GM10266 (cell line): ENCODE results near the gene ZNF670.
"Not testable (repeated sequence)": the region's sequence is repeated elsewhere in the genome, so short reads cannot be mapped to it uniquely, and the experiment has no call there.

Experiments
- DNase-seq: peaks from one replicate; pipeline ENCODE4 v3.0.0; 2012; ENCODE audit errors: extremely low spot score
- TF ChIP-seq, protein P1 (sequence below): IDR thresholded peaks from 2 replicates; pipeline ENCODE4 v1.5.1; 2012; ENCODE audit warnings: mild to moderate bottlenecking, low read depth; ENCODE audit not compliant: control insufficient read depth, insufficient read depth; ENCODE audit errors: missing control alignments

The ZNF670 gene

GRCh38 chr1:247060771-247061170, 17.8 kb downstream of the ZNF670 start:
- DNase-seq: no peak
- TF ChIP-seq, protein P1, sequence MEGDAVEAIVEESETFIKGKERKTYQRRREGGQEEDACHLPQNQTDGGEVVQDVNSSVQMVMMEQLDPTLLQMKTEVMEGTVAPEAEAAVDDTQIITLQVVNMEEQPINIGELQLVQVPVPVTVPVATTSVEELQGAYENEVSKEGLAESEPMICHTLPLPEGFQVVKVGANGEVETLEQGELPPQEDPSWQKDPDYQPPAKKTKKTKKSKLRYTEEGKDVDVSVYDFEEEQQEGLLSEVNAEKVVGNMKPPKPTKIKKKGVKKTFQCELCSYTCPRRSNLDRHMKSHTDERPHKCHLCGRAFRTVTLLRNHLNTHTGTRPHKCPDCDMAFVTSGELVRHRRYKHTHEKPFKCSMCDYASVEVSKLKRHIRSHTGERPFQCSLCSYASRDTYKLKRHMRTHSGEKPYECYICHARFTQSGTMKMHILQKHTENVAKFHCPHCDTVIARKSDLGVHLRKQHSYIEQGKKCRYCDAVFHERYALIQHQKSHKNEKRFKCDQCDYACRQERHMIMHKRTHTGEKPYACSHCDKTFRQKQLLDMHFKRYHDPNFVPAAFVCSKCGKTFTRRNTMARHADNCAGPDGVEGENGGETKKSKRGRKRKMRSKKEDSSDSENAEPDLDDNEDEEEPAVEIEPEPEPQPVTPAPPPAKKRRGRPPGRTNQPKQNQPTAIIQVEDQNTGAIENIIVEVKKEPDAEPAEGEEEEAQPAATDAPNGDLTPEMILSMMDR: no peak

DNA sequence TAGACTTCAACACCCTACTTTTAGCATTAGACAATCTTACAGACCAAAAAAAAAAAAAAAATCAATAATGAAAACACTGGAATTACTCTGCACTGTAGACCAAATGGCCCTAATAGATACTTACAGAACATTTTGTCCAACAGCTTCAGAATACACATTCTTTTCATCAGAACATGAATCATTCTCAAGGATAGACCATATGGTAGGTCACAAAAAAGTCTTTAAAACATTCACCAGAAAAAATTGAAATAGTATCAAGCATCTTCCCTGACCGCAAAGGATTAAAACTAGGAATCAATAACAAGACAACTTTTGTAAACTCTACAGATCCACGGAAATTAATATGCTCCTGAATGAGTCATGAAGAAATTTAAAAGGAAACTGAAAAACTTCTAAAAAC, 22.5 kb downstream of the ZNF670 start:
- DNase-seq: no peak
- TF ChIP-seq, protein P1: no peak

GRCh38 chr1:247054992-247055415, 23.6 kb downstream of the ZNF670 start:
- DNase-seq: no peak
- TF ChIP-seq, protein P1: no peak

- DNase-seq: no peak
- TF ChIP-seq, protein P1: no peak
Observed at GRCh38 chr1:247047702-247048101, 30.9 kb downstream of the ZNF670 start.

DNA sequence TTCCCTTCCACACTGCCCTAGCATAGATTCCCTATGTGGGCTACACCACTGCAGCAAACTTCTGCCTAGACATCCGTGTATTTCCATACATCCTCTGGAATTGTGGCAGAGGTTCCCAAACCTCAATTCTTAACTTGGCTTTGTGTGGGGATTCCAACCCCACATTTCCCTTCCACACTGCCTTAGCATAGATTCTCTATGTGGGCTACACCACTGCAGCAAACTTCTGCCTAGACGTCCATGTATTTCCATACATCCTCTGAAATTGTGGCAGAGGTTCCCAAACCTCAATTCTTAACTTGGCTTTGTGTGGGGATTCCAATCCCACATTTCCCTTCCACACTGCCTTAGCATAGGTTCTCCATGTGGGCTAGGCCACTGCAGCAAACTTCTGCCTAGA, 31.4 kb downstream of the ZNF670 start:
- no peak for DNase-seq
- TF ChIP-seq, protein P1: no peak

DNA sequence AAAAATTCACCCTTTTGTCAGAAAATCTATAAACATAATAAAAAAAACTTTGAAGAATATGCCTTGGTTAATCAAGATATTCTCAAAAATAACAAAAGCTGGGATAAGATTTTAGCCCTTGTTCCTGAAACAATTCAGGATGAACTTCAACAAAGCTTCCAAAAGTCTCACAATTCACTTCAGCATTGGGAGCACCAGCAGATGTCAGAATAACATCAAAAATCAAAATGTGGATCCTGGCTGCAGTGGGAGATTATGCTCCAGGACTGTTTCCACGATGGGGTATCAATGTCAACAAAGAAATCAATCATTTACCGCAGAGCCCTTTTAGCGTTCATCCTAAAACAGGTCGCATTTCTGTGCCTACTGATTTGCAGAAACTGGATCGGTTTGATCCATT, 35.2 kb downstream of the ZNF670 start:
- TF ChIP-seq, protein P1: no peak

DNA sequence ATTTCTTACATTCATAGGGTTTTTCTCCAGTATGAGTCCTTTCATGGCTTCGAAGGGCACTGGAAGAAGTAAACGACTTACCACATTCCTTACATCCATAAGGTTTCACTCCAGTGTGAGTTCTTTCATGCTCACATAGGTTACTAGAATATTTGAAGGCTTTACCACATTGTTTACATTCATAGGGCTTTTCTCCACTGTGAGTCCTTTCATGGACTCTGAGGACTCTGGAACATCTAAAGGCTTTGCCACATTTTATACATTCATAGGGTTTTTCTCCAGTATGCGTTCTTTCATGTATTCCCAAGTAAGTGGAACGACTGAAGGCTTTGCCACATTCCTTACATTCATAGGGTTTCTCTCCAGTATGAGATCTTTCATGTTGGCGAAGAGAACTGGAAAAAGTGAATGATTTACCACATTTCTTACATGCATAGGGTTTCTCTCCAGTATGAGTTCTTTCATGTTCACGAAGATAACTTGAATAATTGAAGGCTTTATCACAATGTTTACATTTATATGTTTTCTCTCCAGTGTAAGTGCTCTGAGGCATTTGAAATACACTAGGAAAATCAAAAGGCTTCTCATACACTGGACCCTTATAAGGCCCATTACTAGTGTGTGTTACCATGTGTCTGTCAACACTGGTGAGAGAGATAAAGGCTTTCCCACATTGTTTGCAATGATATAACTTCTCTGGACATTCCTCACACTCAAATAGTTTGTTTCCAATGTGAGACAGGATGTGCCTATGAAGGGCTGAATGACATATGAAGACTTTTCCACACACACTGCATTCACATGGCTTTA, 40.9 kb downstream of the ZNF670 start:
- TF ChIP-seq, protein P1: no peak
- DNase-seq: no peak

More for the DNA sequence above, 35.2 kb downstream of the ZNF670 start:
- no peak for DNase-seq

- DNase-seq: not testable (repeated sequence)
Observed at GRCh38 chr1:247032306-247032705, 46.3 kb downstream of the ZNF670 start.
